PFSK-1 (cell line): ENCODE measurements around the gene MEG3.

Experiments
- FOXP2 ChIP-seq: optimal IDR thresholded peaks from 2 replicates; pipeline ENCODE3; 2011; ENCODE audit warnings: borderline replicate concordance, control low read depth, inconsistent platforms; ENCODE audit not compliant: insufficient read depth; ENCODE audit errors: extremely low read length, extremely low read depth
- POLR2AphosphoS5 ChIP-seq: IDR thresholded peaks from 2 replicates; pipeline ENCODE4 v1.6.1; 2012; ENCODE audit warnings: low read depth, mild to moderate bottlenecking, control low read depth, low read length, moderate library complexity
- SIN3A ChIP-seq: IDR thresholded peaks from 2 replicates; pipeline ENCODE4 v1.6.1; 2012; ENCODE audit warnings: mild to moderate bottlenecking, low read length, moderate library complexity, borderline replicate concordance; ENCODE audit not compliant: insufficient read depth
- TAF1 ChIP-seq: IDR thresholded peaks from 2 replicates; pipeline ENCODE4 v1.6.1; 2012; ENCODE audit warnings: low read length, control low read depth, borderline replicate concordance; ENCODE audit not compliant: insufficient read depth
- TF ChIP-seq, protein P1 (sequence below), 2 experiments: IDR thresholded peaks; 2 replicates each; pipeline versions ENCODE4 v1.6.1 to v1.8.0; 2011 to 2012; ENCODE audit warnings: low read depth in 2 of 2, low read length in 2 of 2, control low read depth in 1 of 2, inconsistent platforms in 1 of 2, mild to moderate bottlenecking in 1 of 2, moderate library complexity in 1 of 2; ENCODE audit not compliant: insufficient read depth in 1 of 2

Gene MEG3

DNA sequence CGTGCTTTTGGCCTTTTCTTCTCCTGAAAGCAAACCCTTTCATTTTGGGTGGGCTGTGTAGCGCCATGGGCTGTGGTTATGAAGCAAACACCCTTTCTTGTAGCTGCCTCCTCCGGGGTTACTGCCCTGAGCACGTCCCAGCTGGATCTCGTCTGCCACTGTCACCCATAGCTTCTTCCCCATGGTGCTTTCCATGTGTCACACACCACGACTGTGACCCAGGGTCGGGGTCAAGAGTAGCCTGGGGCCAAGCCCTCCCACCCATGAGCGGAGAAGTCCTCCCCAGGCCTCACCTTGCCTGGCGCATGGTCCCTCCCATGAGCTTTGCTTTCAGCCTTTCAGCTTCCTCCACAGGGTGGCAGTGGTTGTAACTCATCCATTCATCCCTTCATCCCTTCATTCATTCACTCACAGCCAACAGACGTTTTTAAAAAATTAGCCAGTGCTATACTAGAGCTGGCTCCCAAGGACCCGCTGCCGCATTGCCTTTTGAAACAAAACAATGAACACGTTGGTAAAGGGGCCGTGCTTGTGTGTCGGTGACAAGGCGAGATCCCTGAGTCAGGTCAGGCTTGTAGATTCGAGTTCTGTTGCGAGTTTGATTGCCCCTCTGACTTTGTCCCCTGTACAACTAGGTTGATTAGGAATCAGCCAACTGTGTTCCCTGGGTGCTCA, 29.5 kb downstream of the MEG3 start:
- no peak for TF ChIP-seq TAF1
- TF ChIP-seq POLR2AphosphoS5: no peak
- TF ChIP-seq, protein P1, sequence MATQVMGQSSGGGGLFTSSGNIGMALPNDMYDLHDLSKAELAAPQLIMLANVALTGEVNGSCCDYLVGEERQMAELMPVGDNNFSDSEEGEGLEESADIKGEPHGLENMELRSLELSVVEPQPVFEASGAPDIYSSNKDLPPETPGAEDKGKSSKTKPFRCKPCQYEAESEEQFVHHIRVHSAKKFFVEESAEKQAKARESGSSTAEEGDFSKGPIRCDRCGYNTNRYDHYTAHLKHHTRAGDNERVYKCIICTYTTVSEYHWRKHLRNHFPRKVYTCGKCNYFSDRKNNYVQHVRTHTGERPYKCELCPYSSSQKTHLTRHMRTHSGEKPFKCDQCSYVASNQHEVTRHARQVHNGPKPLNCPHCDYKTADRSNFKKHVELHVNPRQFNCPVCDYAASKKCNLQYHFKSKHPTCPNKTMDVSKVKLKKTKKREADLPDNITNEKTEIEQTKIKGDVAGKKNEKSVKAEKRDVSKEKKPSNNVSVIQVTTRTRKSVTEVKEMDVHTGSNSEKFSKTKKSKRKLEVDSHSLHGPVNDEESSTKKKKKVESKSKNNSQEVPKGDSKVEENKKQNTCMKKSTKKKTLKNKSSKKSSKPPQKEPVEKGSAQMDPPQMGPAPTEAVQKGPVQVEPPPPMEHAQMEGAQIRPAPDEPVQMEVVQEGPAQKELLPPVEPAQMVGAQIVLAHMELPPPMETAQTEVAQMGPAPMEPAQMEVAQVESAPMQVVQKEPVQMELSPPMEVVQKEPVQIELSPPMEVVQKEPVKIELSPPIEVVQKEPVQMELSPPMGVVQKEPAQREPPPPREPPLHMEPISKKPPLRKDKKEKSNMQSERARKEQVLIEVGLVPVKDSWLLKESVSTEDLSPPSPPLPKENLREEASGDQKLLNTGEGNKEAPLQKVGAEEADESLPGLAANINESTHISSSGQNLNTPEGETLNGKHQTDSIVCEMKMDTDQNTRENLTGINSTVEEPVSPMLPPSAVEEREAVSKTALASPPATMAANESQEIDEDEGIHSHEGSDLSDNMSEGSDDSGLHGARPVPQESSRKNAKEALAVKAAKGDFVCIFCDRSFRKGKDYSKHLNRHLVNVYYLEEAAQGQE (IDR thresholded peaks at IDR 0.05; ENCODE audit: insufficient read depth in 1 of 2, low read depth in 2 of 2, low read length in 2 of 2): no peak
- no peak for TF ChIP-seq FOXP2
- TF ChIP-seq SIN3A: no peak

DNA sequence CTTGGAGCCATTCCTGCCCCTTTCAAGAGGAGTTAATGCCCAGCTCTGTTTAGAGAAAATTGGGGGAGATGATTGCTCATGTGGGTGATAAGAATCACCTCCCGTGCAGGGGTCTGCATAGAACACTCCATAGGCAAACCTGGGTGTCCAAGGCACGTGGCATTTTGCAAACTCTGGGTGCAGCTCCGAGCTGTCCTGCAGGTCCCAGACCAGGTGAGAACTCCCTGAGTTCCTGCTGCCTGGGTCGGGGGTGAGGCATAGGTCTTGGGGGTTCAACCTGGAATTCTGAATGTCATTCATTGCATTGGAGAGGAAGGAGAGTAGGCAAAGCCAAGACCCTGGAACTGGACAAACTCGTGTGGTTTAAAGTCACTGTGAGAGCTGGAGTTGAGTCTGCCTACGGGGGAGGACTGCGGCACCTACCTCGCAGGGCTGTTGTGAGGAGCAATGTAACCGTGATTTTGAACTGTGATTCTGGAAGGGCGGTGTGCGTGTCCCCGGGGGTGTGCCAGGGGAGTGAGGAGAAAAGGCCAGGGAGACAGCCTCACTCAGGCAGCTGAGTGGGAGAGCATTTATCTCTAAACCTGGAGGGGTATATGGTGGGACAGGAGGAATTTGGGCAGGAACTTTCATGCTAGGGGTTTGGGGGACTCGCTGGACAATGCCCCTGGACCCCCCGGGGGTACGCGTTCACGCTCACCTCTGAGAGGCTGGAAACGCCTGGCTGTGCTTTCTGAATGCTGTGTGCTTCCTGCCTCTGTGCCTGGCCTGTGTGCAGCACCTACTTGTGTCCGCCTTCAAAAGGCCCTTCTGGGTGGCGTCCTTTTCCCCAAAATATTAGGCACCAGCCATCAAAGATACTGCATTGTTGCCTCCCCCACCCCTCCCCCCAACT, 30.4 kb downstream of the MEG3 start:
- TF ChIP-seq, protein P1 (IDR thresholded peaks at IDR 0.05; ENCODE audit: insufficient read depth in 1 of 2, low read depth in 2 of 2, low read length in 2 of 2): no peak
- TF ChIP-seq TAF1 (no peak), POLR2AphosphoS5 (no peak), SIN3A (no peak), FOXP2 (no peak)

DNA sequence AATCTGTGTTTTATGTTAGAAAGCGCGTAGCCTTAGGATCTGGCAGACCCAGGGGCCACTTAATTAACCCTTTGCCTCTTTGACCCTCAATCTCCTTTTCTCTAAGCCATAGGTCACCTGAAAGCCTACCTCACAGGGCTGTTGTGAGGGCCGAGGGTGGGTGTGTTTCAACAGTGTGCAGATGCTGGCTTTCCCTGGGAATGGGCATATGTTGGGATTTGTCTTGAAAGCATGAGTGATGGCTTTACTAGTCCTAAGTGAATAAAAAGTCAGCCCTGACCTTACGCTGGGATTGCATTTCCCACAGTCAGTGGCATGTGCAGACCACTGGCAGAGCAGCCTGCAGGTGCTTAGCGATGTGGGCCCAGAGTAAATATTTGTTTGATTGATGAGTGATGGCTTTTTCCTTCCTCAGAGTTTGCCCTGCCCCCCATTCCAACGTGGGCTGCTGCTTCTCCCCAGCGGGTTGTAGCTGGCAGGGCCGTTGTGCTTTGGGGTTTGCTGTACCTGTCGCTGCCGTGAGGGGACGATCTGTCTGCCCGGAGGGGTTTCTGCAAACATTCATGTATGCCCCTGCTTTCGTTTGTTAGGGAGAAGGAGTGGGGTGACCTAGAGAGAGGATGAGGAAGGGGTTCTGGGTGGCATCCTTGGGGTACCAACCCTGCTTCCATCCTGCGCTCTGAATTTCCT, 31.5 kb downstream of the MEG3 start:
- TF ChIP-seq, protein P1 (IDR thresholded peaks at IDR 0.05; ENCODE audit: insufficient read depth in 1 of 2, low read depth in 2 of 2, low read length in 2 of 2): no peak
- TF ChIP-seq FOXP2 (no peak), POLR2AphosphoS5 (no peak), SIN3A (no peak), TAF1 (no peak)

DNA sequence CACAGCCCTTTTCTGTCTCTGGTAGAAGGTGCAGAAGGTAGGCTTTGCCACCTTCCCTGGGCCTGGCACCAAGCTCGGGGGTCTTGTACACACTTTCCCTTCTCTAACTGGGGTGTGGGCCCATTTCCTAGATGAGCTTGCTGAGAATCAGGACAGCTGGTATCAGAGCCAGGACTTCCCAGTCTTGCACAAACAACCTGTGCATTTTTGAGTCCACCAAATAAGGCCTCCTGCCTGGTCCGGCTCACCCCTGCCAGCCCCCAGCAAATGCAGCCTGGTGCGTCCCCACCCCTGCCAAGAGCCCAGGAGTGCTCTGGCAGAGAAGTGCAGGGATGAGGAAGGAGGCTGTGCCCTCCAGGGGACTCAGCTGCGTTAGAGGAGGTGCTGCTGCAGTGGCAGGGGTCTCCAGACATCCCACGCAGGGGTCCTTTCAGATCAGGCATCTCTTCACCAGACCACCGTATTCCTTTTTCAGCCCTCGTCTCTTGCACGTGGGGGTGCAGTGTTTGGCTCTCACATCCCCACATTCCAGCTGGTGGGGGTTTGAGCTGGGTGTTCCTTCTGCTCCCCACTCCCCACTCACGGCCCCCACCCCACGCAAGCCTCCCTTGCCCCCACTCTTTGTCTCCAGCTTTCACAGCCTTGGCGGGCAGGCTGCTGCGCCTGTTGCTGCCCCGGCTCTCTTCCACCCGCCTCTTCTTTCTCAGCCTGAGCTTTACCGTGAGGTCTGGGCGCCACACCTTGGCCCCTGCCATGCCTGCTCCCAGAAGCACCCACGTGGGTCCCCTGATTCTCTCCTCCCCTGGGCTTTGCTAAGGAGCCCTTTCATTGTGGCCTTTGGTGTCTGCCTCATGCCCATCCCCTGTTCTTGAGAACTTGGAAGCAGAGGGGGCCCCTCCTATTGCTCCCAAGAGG, 32.3 kb downstream of the MEG3 start:
- no peak for TF ChIP-seq SIN3A
- TF ChIP-seq FOXP2: no peak
- TF ChIP-seq POLR2AphosphoS5: no peak
- TF ChIP-seq TAF1: no peak
- TF ChIP-seq, protein P1 (IDR thresholded peaks at IDR 0.05; ENCODE audit: insufficient read depth in 1 of 2, low read depth in 2 of 2, low read length in 2 of 2): no peak
